C4-2B (cell line): ENCODE data around the gene FAM169A.

Experiments
- ZFX ChIP-seq: fragments of 450-650 bp; IDR thresholded peaks from 2 replicates; pipeline ENCODE4 v1.6.1; 2017
- TF ChIP-seq, protein P1 (sequence below): fragments of 450-650 bp; conservative IDR thresholded peaks from 2 replicates; pipeline ENCODE4 v1.5.1; 2017; ENCODE audit warnings: mild to moderate bottlenecking

DNA sequence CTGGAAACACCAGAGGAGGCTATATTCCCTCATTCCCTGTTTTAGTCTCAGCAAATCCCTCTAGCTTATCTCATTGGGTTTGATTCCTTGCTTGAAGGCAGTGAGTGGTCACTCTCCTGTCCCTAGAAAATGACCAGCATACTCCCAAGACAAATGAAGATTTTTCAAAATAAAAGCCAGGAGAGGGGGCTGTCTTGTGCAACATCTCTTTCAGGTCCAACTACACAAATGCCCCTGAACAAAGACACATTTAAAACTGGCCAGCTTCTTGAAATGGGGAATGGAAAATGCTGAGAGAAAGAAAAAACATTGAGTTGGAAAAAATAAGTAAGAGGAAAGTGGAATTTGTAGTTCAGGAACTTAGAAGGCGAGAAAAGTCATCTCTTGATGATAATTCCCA, 49.3 kb upstream of the FAM169A start:
- TF ChIP-seq, protein P1, sequence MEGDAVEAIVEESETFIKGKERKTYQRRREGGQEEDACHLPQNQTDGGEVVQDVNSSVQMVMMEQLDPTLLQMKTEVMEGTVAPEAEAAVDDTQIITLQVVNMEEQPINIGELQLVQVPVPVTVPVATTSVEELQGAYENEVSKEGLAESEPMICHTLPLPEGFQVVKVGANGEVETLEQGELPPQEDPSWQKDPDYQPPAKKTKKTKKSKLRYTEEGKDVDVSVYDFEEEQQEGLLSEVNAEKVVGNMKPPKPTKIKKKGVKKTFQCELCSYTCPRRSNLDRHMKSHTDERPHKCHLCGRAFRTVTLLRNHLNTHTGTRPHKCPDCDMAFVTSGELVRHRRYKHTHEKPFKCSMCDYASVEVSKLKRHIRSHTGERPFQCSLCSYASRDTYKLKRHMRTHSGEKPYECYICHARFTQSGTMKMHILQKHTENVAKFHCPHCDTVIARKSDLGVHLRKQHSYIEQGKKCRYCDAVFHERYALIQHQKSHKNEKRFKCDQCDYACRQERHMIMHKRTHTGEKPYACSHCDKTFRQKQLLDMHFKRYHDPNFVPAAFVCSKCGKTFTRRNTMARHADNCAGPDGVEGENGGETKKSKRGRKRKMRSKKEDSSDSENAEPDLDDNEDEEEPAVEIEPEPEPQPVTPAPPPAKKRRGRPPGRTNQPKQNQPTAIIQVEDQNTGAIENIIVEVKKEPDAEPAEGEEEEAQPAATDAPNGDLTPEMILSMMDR, result no peak
- TF ChIP-seq ZFX, result no peak
